Mesangial cell (primary cell): ENCODE results near the gene SLC2A6. TPM values are rescaled to one million over a fixed set of nuclear protein-coding genes. Genes with fewer than 3 reads are reported as not detected.

ENCODE experiments used
- total RNA-seq: library from RNA; depleted of rRNA; stranded (reverse); fragments of >200 nt; gene quantifications from 2 replicates; pipeline ENCODE4 v1.2.3, GENCODE V29; 2015

The SLC2A6 gene
- 17.7 and 37.6 TPM in 2 replicates for total RNA-seq

GRCh38 chr9:133478851-133479711 lies at the start of gene SLC2A6:
Gene SLC2A6 (minus strand): TSS chr9:133479099. CDS start chr9:133479059, 40 bp downstream.

DNA sequence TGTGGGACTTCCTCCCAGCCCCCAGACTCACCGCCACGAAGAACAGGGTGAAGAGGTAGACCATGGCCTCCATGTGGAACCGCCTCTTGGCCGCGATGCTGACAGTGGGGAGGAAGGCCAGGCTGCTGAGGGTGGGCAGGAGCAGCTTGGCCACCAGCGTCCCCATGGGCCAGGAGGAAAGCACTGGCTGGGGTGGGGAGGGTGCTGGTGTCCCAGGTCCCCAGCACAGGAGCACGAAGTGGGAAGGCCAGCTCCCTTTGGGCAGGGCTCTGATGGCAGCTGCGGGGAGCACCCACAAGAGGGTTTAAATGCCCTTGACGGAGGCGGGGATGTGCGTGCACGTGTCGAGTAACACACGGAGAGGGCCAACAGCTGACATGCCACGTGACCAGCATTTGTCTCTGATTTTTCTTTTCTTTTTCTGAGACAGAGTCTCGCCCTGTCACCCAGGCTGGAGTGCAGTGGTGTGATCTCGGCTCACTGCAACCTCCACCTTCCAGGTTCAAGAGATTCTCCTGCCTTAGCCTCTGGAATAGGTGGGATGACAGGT lies 45.9 kb upstream of the SLC2A6 start, which contains the start of gene MYMK:
Gene MYMK (minus strand): TSS at position 281 of the 550 bp plus-strand sequence. CDS start 115 bp downstream, at position 166.

DNA sequence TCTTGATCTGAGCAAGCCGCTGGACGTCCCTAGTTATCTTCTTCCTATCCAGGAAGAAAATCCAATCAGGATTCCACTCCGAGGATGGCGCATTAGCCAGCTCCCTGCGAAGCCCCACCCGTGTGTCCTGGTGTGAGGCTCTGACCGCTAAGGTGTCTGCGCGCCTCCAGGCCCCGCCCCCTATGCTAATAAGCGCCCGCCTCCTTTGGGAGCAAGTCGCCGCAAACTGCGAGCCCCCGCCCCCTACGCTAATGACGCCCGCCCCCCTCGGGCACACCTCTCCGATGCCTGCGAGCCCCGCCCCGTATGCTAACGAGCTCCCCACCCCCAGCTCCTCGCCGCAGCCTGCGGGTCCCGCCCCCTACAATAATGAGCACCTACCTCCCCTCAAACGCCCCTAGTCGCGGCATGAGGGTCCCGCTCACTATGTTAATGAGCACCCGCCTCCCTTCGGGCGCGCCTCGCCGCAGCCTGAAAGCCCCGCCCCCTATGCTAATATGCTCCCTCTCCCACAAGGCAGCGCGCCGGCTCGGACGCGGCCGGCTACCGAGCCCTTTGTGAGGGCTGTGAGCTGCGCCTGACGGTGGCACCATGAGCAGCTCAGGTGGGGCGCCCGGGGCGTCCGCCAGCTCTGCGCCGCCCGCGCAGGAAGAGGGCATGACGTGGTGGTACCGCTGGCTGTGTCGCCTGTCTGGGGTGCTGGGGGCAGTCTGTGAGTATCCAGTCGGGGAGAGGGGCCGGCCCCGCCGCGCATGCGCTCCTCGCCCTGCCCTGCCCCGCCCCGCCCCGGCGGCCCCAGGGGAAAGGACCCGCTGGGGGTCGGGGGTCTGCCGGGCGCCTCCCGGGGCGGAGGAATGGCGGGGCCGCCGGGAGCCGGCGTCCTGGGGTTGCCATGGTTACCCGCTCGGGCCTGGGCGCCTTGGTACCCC lies 19.2 kb downstream of the SLC2A6 start, which contains the start of gene CACFD1:
Gene CACFD1 (plus strand): TSS at position 503 of the 929 bp plus-strand sequence. CDS start 89 bp downstream, at position 592.

DNA sequence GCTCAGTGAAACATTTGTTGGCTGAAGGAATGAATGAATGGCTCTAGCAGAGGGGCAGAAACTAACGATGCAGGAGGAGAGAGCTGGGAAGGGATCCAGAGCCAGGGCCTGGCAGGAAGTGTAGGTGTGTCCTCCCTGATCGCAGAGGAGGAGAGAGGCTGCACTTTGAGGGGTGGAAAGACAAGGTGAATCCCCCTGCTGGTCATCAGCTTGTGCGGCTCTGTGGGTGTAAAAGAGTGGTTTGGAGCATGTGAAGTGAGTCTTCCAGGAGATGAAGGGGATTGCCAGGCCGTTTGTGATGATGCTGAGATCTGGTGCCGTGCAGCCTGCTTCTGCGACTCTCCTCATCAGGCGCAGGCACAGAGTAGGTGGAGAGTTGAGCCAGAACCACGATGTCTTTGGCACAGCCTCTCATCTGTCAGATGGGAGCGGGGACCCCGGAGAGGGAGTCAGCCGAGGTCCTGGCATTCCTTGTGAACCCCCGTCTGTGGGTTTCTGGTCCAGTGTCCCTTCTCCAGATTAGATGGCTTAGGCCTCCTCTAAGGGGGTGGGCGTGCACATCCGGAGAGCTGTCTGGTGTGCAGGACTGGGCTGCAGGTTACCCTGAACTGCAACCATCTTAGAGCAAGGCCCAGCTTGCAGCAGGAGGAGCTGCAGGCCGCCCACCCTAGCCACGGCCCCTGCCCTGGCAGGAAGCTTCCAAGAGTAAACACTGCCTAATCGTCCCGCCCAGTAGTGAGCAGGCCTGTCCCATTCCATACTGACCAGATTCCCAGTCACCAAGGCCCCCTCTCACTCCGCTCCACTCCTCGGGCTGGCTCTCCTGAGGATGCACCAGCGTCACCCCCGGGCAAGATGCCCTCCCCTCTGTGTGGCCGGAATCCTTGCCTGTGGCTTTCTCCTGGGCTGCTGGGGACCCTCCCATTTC lies 57.0 kb downstream of the SLC2A6 start, which contains the start of gene ADAMTS13:
Gene ADAMTS13 (plus strand): TSS at position 753 of the 928 bp plus-strand sequence. CDS start 77 bp downstream, at position 830.

Other genes with a start within 250 kb of the SLC2A6 start
- 1.1 TPM in 1 of 2 replicates, not detected in the other for gene ABO, start 203.9 kb downstream of the SLC2A6 start, total RNA-seq
- gene SURF6, start 142.9 kb downstream of the SLC2A6 start, total RNA-seq = 9.4 and 9.5 TPM in 2 replicates
- 24.0 and 32.5 TPM in 2 replicates for gene MED22, start 131.0 kb downstream of the SLC2A6 start, total RNA-seq
- 1,845 and 2,045 TPM in 2 replicates for gene RPL7A, start 130.9 kb downstream of the SLC2A6 start, total RNA-seq
- 17.1 and 50.3 TPM in 2 replicates for gene SURF1, start 122.6 kb downstream of the SLC2A6 start, total RNA-seq
- gene SURF2, start 122.5 kb downstream of the SLC2A6 start, total RNA-seq = 22.8 and 33.9 TPM in 2 replicates
- gene SURF4, start 103.0 kb downstream of the SLC2A6 start, total RNA-seq = 220 and 283 TPM in 2 replicates
- 0.49 and 1.3 TPM in 2 replicates for gene STKLD1, start 102.7 kb downstream of the SLC2A6 start, total RNA-seq
- gene REXO4, start 61.1 kb downstream of the SLC2A6 start, total RNA-seq = 16.6 and 17.6 TPM in 2 replicates
- 1.3 and 5.8 TPM in 2 replicates for gene ADAMTS13, start 56.7 kb downstream of the SLC2A6 start, total RNA-seq
- gene CACFD1, start 19.1 kb downstream of the SLC2A6 start, total RNA-seq = 6.5 and 29.3 TPM in 2 replicates
- gene MYMK, start 45.9 kb upstream of the SLC2A6 start, total RNA-seq = not detected in 2 replicates
- under 0.01 and 0.25 TPM in 2 replicates for gene ADAMTSL2, start 55.6 kb upstream of the SLC2A6 start, total RNA-seq
- not detected in 2 replicates for gene FAM163B, start 130.3 kb upstream of the SLC2A6 start, total RNA-seq
- not detected in 2 replicates for gene DBH, start 157.3 kb upstream of the SLC2A6 start, total RNA-seq